Body of pancreas (tissue), 4 donors: Measurements from ENCODE around the gene CASP6.

ENCODE experiments used
- POLR2A ChIP-seq, 3 donors: fragments of 450-650 bp; IDR thresholded peaks; one replicate each; pipeline ENCODE4 v1.6.1; 2016; ENCODE audit warnings: antibody characterized with exemption in 3 of 3, mild to moderate bottlenecking in 2 of 3
- TF ChIP-seq, protein P1 (sequence below), 7 experiments: fragments of 450-650 bp in 4 of 7; fragments of 200-600 bp in 3 of 7; sonication (generic) in 3 of 7; IDR thresholded peaks; one replicate each; pipeline ENCODE4 v1.5.1; 2016 to 2019; ENCODE audit warnings: antibody characterized with exemption in 7 of 7

DNA sequence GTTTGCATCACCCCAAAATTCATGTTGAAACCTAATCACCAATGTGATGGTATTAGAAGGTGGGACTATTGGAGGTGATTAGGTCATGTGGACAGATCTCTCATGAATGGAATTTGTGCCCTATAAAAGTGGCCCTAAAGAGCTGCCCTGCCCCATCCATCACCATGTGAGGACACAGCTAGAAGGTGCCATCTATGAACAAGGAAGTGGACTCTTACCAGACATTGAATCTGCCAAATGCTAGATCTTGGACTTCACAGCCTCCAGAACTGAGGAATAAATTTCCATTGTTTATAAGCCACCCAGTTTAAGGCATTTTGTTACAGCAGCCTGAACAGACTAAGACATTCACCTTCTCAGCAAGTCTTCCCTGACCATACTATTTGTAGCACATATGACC is 19.1 kb upstream of the CASP6 start:
- TF ChIP-seq POLR2A (IDR thresholded peaks at IDR 0.05) = no peak
- TF ChIP-seq, protein P1, sequence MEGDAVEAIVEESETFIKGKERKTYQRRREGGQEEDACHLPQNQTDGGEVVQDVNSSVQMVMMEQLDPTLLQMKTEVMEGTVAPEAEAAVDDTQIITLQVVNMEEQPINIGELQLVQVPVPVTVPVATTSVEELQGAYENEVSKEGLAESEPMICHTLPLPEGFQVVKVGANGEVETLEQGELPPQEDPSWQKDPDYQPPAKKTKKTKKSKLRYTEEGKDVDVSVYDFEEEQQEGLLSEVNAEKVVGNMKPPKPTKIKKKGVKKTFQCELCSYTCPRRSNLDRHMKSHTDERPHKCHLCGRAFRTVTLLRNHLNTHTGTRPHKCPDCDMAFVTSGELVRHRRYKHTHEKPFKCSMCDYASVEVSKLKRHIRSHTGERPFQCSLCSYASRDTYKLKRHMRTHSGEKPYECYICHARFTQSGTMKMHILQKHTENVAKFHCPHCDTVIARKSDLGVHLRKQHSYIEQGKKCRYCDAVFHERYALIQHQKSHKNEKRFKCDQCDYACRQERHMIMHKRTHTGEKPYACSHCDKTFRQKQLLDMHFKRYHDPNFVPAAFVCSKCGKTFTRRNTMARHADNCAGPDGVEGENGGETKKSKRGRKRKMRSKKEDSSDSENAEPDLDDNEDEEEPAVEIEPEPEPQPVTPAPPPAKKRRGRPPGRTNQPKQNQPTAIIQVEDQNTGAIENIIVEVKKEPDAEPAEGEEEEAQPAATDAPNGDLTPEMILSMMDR (IDR thresholded peaks at IDR 0.05) = no peak
